T-helper 2 cell treated with Interferon-gamma antibody and Interleukin-4, amounts not matched to agents 5 μg/mL and 100 μg/mL, for 36 hours (primary cell): Measurements from ENCODE around the gene MARCHF4.

Source experiments
- DNase-seq: peaks from one replicate; pipeline ENCODE4 v3.0.0; 2021; ENCODE audit warnings: low spot score
- H3K27ac Mint-ChIP-seq: one replicate; pipeline ENCODE4 v1.8.0; 2021; ENCODE audit warnings: mild to moderate bottlenecking, mixed read lengths
- H3K27me3 Mint-ChIP-seq: one replicate; pipeline ENCODE4 v1.8.0; 2021; ENCODE audit warnings: low read depth, mixed read lengths
- H3K36me3 Mint-ChIP-seq: one replicate; pipeline ENCODE4 v1.8.0; 2021; ENCODE audit warnings: low read depth, mixed read lengths
- H3K4me1 Mint-ChIP-seq: one replicate; pipeline ENCODE4 v1.8.0; 2021; ENCODE audit warnings: low read depth, mixed read lengths
- H3K4me3 Mint-ChIP-seq: one replicate; pipeline ENCODE4 v1.8.0; 2022; ENCODE audit warnings: mild to moderate bottlenecking, moderate library complexity, mixed read lengths
- H3K9me3 Mint-ChIP-seq: one replicate; pipeline ENCODE4 v1.8.0; 2021; ENCODE audit warnings: mixed read lengths

The MARCHF4 gene

DNA sequence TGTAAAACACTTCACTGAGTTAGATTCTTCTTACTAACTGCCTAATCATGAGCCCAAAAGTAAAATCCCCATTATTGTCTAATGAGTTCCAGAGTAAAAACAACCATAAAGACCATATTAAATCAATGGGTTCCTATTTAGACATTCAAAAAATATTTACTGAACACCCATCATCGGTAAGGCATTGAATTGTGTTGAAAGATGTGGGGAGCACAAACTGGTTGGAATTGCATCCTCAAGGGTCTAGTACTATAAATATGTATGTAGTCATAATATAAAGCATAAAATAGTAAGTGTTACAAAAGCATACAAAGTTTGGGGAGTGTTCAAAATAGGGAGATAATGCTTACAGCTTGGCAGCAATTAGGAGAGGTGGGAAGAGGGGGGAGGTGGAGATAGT, 3.0 kb upstream of the MARCHF4 start:
- H3K36me3 Mint-ChIP-seq: no peaks in the 10 kb centered on the region
- H3K4me3 Mint-ChIP-seq: no peak overlapping the region
- no peak overlapping the region for H3K27ac Mint-ChIP-seq
- DNase-seq: no peak
- peaks cover 42% of the 10 kb centered on the region for H3K27me3 Mint-ChIP-seq
- H3K4me1 Mint-ChIP-seq: peaks cover 2% of the 10 kb centered on the region
- no peaks in the 10 kb centered on the region for H3K9me3 Mint-ChIP-seq

DNA sequence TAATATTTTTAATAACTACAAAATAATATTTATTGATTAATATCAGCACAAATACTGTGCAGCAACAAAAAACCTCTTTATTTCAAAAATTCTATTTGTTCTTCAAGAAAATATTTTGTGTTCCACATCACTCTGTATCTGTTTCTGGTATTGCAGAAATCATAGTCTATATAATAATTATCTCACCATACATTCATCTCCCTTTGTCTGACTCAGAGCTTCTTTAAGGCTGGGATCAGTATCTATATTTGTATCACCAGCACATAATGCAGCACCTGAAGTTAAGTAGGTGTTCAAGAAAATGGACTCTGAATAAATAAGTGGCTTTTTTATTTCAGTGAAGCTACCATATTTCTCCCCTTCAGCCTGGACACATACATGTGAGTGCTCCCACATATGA, 1.6 kb upstream of the MARCHF4 start:
- Mint-ChIP-seq H3K9me3 (no peaks in the 10 kb centered on the region), H3K27me3 (peaks cover 50% of the 10 kb centered on the region), H3K4me1 (peaks cover 2% of the 10 kb centered on the region), H3K4me3 (no peak overlapping the region), H3K27ac (no peak overlapping the region), H3K36me3 (no peaks in the 10 kb centered on the region)
- no peak for DNase-seq

DNA sequence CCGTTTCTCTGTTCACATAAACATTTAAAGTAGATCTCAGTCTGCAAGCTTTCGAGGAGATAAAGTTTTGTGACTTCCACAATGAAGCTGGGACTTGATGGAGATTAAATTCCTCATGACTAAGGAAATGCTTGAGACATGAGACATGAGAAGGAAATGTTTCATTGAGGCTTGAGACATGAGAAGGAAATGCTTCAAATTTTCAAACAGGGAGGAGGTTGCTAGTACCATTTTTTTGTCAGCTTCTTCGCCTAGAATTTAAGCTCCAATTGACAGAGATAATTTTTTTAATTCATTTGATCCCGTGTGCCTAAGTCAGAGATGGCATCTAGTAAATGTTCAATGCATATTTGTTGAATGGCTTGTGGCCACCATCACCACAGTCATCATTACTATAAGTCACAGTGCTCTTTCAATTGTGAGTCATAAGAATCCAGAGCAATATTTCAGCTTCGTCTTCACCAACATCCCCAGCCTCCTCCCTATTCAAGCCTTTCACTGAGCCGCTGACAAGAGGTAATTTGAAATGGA, 543 bp upstream of the MARCHF4 start:
- no peaks in the 10 kb centered on the region for H3K9me3 Mint-ChIP-seq
- H3K27me3 Mint-ChIP-seq: peaks cover 56% of the 10 kb centered on the region
- H3K36me3 Mint-ChIP-seq: no peaks in the 10 kb centered on the region
- H3K27ac Mint-ChIP-seq: no peak overlapping the region
- DNase-seq: no peak
- H3K4me1 Mint-ChIP-seq: peaks cover 2% of the 10 kb centered on the region
- H3K4me3 Mint-ChIP-seq: no peak overlapping the region

- Mint-ChIP-seq H3K36me3 (no peaks in the 10 kb centered on the region), H3K27me3 (peaks cover 72% of the 10 kb centered on the region), H3K4me3 (peak overlapping the region; percentile 16), H3K9me3 (no peaks in the 10 kb centered on the region), H3K4me1 (peaks cover 2% of the 10 kb centered on the region), H3K27ac (no peak overlapping the region)
- DNase-seq: no peak
Observed at GRCh38 chr2:216370961-216371712, 1.1 kb downstream of the MARCHF4 start.

GRCh38 chr2:216369821-216370220, 2.5 kb downstream of the MARCHF4 start:
- Mint-ChIP-seq H3K27me3 (peaks cover 80% of the 10 kb centered on the region), H3K36me3 (no peaks in the 10 kb centered on the region), H3K9me3 (no peaks in the 10 kb centered on the region), H3K4me3 (no peak overlapping the region), H3K4me1 (peaks cover 2% of the 10 kb centered on the region), H3K27ac (no peak overlapping the region)
- DNase-seq: no peak

GRCh38 chr2:216366777-216367471, 5.4 kb downstream of the MARCHF4 start:
- Mint-ChIP-seq H3K9me3 (no peaks in the 10 kb centered on the region), H3K27me3 (peaks cover 77% of the 10 kb centered on the region), H3K27ac (no peak overlapping the region), H3K36me3 (no peaks in the 10 kb centered on the region), H3K4me1 (no peaks in the 10 kb centered on the region), H3K4me3 (no peak overlapping the region)
- no peak for DNase-seq

- DNase-seq: no peak
- Mint-ChIP-seq H3K36me3 (no peaks in the 10 kb centered on the region), H3K27ac (no peak overlapping the region), H3K27me3 (peaks cover 80% of the 10 kb centered on the region), H3K4me3 (no peak overlapping the region), H3K9me3 (no peaks in the 10 kb centered on the region), H3K4me1 (no peaks in the 10 kb centered on the region)
Observed at GRCh38 chr2:216365518-216365917, 6.8 kb downstream of the MARCHF4 start.

DNA sequence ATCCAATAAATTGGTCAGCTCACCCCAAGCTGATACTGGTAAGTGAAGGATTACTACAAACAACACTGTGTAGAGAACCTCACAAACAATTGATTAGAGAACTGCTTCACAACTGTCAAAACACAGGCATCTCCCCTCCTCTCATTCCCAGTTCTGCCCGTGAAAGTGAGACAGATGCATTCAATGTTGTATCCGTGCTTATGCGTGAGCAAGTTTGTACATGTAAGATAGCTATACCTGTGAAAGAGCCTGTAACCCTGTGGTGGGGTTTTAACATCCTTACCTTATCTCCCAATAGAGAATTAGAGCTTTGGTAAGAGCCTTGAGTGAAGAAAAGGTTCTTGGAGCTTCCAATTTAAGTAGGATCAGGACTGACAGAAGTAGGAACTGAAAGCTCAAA, 9.1 kb downstream of the MARCHF4 start:
- Mint-ChIP-seq H3K9me3 (no peaks in the 10 kb centered on the region), H3K27me3 (peaks cover 83% of the 10 kb centered on the region), H3K4me3 (no peak overlapping the region), H3K36me3 (no peaks in the 10 kb centered on the region), H3K4me1 (no peaks in the 10 kb centered on the region), H3K27ac (no peak overlapping the region)
- no peak for DNase-seq

- H3K27me3 Mint-ChIP-seq: peaks cover 85% of the 10 kb centered on the region
- H3K4me3 Mint-ChIP-seq: no peak overlapping the region
- no peaks in the 10 kb centered on the region for H3K36me3 Mint-ChIP-seq
- DNase-seq: no peak
- no peaks in the 10 kb centered on the region for H3K4me1 Mint-ChIP-seq
- no peaks in the 10 kb centered on the region for H3K9me3 Mint-ChIP-seq
- no peak overlapping the region for H3K27ac Mint-ChIP-seq
Observed at GRCh38 chr2:216362730-216363129, 9.6 kb downstream of the MARCHF4 start.

DNA sequence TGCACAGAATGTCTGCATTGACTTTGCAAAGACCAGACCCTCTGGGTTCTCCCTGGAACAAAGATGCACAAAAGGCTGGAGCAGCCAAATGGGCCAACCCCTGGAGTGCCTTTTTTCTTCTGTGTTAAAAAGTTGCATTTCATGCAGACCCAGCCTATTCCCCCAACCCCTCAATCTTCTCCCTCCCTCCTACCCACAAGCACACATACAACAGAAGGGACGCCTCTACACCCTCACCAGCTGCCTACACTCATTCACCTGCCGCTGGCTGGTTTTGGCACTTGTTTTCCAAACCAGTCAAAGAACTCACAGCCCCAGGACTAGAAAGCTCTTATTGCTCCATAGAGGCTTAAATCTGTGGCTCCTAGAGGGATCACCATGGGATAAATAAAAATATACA, 16.6 kb downstream of the MARCHF4 start:
- H3K27ac Mint-ChIP-seq: no peak overlapping the region
- no peak for DNase-seq
- no peaks in the 10 kb centered on the region for H3K9me3 Mint-ChIP-seq
- peaks cover 34% of the 10 kb centered on the region for H3K4me1 Mint-ChIP-seq
- peaks cover 3% of the 10 kb centered on the region for H3K36me3 Mint-ChIP-seq
- H3K4me3 Mint-ChIP-seq: no peak overlapping the region
- H3K27me3 Mint-ChIP-seq: peaks cover 34% of the 10 kb centered on the region

- Mint-ChIP-seq H3K27me3 (peaks cover 22% of the 10 kb centered on the region), H3K4me3 (peak overlapping the region; percentile 44), H3K36me3 (peaks cover 3% of the 10 kb centered on the region), H3K4me1 (peaks cover 48% of the 10 kb centered on the region), H3K9me3 (no peaks in the 10 kb centered on the region), H3K27ac (peak overlapping the region; percentile 68)
- DNase-seq: no peak
Observed at GRCh38 chr2:216354306-216354705, 18.0 kb downstream of the MARCHF4 start.

GRCh38 chr2:216352653-216353270, 19.5 kb downstream of the MARCHF4 start:
- H3K27me3 Mint-ChIP-seq: peaks cover 8% of the 10 kb centered on the region
- H3K4me3 Mint-ChIP-seq: peak overlapping the region; percentile 70
- peak; percentile 16 for DNase-seq
- H3K36me3 Mint-ChIP-seq: peaks cover 3% of the 10 kb centered on the region
- H3K27ac Mint-ChIP-seq: peak overlapping the region; percentile 91
- H3K4me1 Mint-ChIP-seq: peaks cover 56% of the 10 kb centered on the region
- H3K9me3 Mint-ChIP-seq: no peaks in the 10 kb centered on the region

- Mint-ChIP-seq H3K36me3 (peaks cover 3% of the 10 kb centered on the region), H3K27ac (no peak overlapping the region), H3K27me3 (peaks cover 6% of the 10 kb centered on the region), H3K4me1 (peaks cover 65% of the 10 kb centered on the region), H3K9me3 (no peaks in the 10 kb centered on the region), H3K4me3 (peak overlapping the region; percentile 47)
- no peak for DNase-seq
Observed at GRCh38 chr2:216351172-216351925, 20.9 kb downstream of the MARCHF4 start.
